ENCODE measurements around the gene FOLR3.

GRCh38 chr11:72136684-72137262 lies 1.2 kb downstream of the FOLR3 start:
- TF ChIP-seq POLR2A (IDR thresholded peaks at IDR 0.05; ENCODE audit: low read length) (no peak), GATA1 (IDR thresholded peaks at IDR 0.05; ENCODE audit: low read depth, low read length) (no peak)
